Esophagus muscularis mucosa (tissue), 4 donors: ENCODE results near the gene H6PD. TPM values are rescaled to one million over a fixed set of nuclear protein-coding genes. Genes with fewer than 3 reads are reported as not detected.

Experiments used
- DNase-seq: peaks from one replicate; pipeline ENCODE4 v3.0.0-alpha.2; 2017; ENCODE audit errors: extremely low spot score
- H3K27ac ChIP-seq, 4 donors: fragments of 200-600 bp; sonication (generic); replicated peaks in 1 of 4; 1 replicate in 3 of 4; 2 replicates in 1 of 4; pipeline ENCODE4 v1.5.1; 2016 to 2019; ENCODE audit warnings: mild to moderate bottlenecking in 1 of 4
- H3K27me3 ChIP-seq, 4 donors: fragments of 200-600 bp; sonication (generic); one replicate each; pipeline versions ENCODE4 v1.5.1 to v1.6.0; 2016 to 2019
- H3K36me3 ChIP-seq, 4 donors: fragments of 200-600 bp; sonication (generic); one replicate each; pipeline ENCODE4 v1.5.1; 2016 to 2019
- H3K4me1 ChIP-seq, 4 donors: fragments of 200-600 bp; sonication (generic); one replicate each; pipeline ENCODE4 v1.5.1; 2016 to 2019
- H3K4me3 ChIP-seq, 4 donors: fragments of 200-600 bp; sonication (generic); 1 replicate in 2 of 4; 2 replicates in 2 of 4; pipeline ENCODE4 v1.5.1; 2016 to 2019; ENCODE audit warnings: mild to moderate bottlenecking in 4 of 4, moderate library complexity in 1 of 4
- H3K9me3 ChIP-seq, 4 donors: fragments of 200-600 bp; sonication (generic); 1 replicate in 3 of 4; 2 replicates in 1 of 4; pipeline ENCODE4 v1.5.1; 2016 to 2019
- CTCF ChIP-seq, 3 experiments: fragments of 200-600 bp in 2 of 3; fragments of 450-650 bp in 1 of 3; sonication (generic) in 2 of 3; IDR thresholded peaks; one replicate each; pipeline ENCODE4 v1.5.1; 2017 to 2019; ENCODE audit warnings: antibody characterized with exemption in 3 of 3, mild to moderate bottlenecking in 2 of 3, moderate library complexity in 1 of 3
- EP300 ChIP-seq: sonication (generic); formaldehyde crosslinking; IDR thresholded peaks from one replicate; pipeline ENCODE4 v1.6.1; 2017; ENCODE audit warnings: antibody characterized with exemption
- POLR2A ChIP-seq: fragments of 450-650 bp; IDR thresholded peaks from one replicate; pipeline ENCODE4 v1.6.1; 2017; ENCODE audit warnings: antibody characterized with exemption, moderate library complexity, mild to moderate bottlenecking, low read depth
- POLR2AphosphoS5 ChIP-seq, 2 donors: sonication (generic); formaldehyde crosslinking; IDR thresholded peaks; one replicate each; pipeline ENCODE4 v1.6.1; 2017; ENCODE audit warnings: antibody characterized with exemption in 2 of 2
- WGBS: methylation state at CpG from one replicate; pipeline ENCODE4 v1.1.5; 2018; 5-methylcytosine and 5-hydroxymethylcytosine counted together
- intact Hi-C: fragments of 100-400 bp; cut with DNase I; formaldehyde crosslinking; loops from one replicate; pipeline ENCODE4 v1.15.1; 2023
- total RNA-seq, 4 donors: library from RNA; depleted of rRNA; stranded (reverse); fragments of >200 nt; gene quantifications; one replicate each; pipeline versions ENCODE4 v1.1.0 to v1.2.1, GENCODE V29; 2016

H6PD gene
- total RNA-seq, 4 donors from 2014 or later = 31.1 to 54.4 (median 38.4) TPM

DNA sequence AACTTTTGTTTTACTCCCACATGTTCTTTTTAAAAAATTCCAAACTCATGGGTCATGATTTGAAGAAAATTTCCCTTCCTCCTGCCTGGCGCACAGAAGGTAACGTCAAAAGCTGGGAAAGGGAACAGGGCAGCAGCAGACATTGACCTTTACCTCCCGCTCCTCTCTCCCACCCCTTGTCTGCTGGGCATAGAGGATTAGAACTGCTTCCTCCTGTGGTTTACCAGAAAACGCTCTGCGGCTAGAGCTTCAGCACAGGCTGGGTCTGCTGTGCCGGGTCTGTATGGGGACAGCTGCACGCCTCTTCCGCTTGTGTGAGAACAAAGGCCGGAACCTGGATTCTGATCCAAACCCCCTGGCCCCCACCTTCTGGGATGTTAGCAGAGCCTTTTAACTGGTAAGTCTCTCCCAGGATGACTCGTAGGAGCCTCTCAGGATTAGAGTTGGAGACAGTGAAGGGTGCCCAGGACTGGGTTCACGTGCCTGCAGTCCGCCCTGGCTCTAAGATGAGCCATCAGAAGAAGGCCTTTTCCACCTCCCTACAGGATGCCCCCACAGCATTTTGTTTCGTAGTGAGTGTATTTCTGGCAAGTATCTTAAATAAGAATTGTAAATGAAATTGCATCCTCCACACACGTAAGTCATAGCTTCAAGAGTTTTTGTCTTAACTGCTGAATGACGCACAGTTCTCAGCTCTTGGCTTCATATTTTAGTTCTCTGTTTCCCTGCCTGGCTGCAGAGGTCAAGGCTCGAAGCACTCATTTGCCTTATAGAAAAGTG lies 5.2 kb downstream of the H6PD start:
- TF ChIP-seq EP300 (peak; percentile 64), POLR2A (no peak), POLR2AphosphoS5 (IDR thresholded peaks at IDR 0.05) (peak in 1 of 2 donors; percentile 52)
- H3K36me3 ChIP-seq = peaks cover 0 to 1% (median 0%) of the 10 kb centered on the region in 4 donors
- intact Hi-C loops = no loop called here
- no peaks in the 10 kb centered on the region for H3K9me3 ChIP-seq
- peaks cover 87 to 98% (median 96%) of the 10 kb centered on the region in 4 donors for H3K4me1 ChIP-seq
- H3K4me3 ChIP-seq = peak overlapping the region; percentile 5 to 32 (median 10)
- H3K27ac ChIP-seq = peak overlapping the region; percentile 76 to 84 (median 83)
- peak; percentile 94 for DNase-seq
- 37% methylated on average over 16 of the region's 16 CpGs for WGBS
- H3K27me3 ChIP-seq = no peaks in the 10 kb centered on the region

GRCh38 chr1:9240914-9241820 lies 6.6 kb downstream of the H6PD start:
- peak overlapping the region; percentile 76 to 84 (median 83) for H3K27ac ChIP-seq
- H3K4me1 ChIP-seq = peaks cover 87 to 98% (median 95%) of the 10 kb centered on the region in 4 donors
- no peak for DNase-seq
- 93% methylated on average over 8 of the region's 8 CpGs for WGBS
- H3K27me3 ChIP-seq = no peaks in the 10 kb centered on the region
- no peak overlapping the region for H3K4me3 ChIP-seq
- TF ChIP-seq EP300 = no peak
- no peaks in the 10 kb centered on the region for H3K9me3 ChIP-seq
- peaks cover 0 to 13% (median 12%) of the 10 kb centered on the region in 4 donors for H3K36me3 ChIP-seq
- intact Hi-C loops = no loop called here

DNA sequence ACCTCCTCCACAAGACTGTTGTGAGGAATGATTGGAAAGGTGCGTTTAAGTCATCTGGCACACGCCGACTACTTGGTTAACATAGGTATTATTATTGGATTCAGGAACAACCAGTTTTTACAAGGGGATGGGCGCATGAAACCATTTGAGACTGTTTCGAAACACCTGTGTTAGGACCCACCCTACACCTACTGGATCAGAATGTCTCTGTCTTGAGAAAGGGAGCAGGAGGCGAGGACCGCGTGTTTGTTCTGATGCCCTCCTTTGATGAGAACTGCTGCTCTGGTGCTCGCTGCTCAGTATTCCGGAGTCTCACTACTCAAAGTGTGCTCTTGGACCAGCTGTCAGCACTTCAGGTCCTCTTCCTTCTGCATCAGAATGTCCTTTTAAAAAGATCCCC lies 7.3 kb downstream of the H6PD start:
- Histone ChIP-seq H3K36me3 (peaks cover 0 to 20% (median 18%) of the 10 kb centered on the region in 4 donors), H3K9me3 (no peaks in the 10 kb centered on the region), H3K27me3 (no peaks in the 10 kb centered on the region), H3K4me1 (peaks cover 80 to 98% (median 88%) of the 10 kb centered on the region in 4 donors), H3K4me3 (no peak overlapping the region), H3K27ac (peak overlapping the region; percentile 76 to 84 (median 83))
- no peak for DNase-seq
- WGBS = 82% methylated on average over 10 of the region's 10 CpGs
- intact Hi-C loops = no loop called here
- TF ChIP-seq CTCF (IDR thresholded peaks at IDR 0.05) = no peak

DNA sequence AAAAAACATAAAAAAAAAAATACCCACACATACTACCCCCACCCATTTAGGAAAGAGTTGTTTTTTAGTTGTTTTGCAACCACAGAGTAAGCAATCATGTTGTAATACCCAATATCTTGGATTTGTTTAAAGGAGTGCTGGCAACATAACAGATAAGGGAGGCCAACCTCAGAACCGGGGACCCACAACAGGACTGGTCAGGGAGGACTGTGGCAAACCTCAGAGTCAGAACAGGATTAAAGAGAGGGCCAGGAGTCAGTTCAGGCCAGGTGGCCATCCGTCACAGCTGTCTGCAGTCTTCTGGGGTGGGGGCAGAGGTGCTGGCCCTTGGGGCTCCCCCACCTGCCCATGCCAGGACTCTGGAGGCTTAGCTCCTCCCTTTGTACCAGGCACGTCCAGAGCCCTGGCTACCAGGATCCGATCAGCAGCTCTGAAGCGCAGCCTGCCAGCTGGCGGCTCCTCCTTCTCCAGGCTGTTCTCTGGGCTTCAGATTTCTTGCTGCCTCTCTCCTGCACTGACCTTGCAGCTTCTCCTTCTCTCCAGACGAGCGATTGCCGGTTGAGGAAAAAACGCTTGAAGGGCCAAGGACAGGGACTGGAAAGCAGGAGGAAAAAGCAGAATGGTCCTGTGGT lies 7.9 kb downstream of the H6PD start:
- TF ChIP-seq POLR2AphosphoS5 (IDR thresholded peaks at IDR 0.05) (peak; percentile 57 to 86), EP300 (no peak), POLR2A (no peak)
- no peaks in the 10 kb centered on the region for H3K27me3 ChIP-seq
- peak; percentile 94 for DNase-seq
- intact Hi-C loops = no loop called here
- H3K9me3 ChIP-seq = no peaks in the 10 kb centered on the region
- H3K27ac ChIP-seq = peak overlapping the region; percentile 76 to 84 (median 83)
- peaks cover 76 to 97% (median 82%) of the 10 kb centered on the region in 4 donors for H3K4me1 ChIP-seq
- WGBS = 37% methylated on average over 7 of the region's 10 CpGs
- H3K4me3 ChIP-seq = peak overlapping the region; percentile 8 to 17 (median 12)
- peaks cover 0 to 26% (median 23%) of the 10 kb centered on the region in 4 donors for H3K36me3 ChIP-seq

DNA sequence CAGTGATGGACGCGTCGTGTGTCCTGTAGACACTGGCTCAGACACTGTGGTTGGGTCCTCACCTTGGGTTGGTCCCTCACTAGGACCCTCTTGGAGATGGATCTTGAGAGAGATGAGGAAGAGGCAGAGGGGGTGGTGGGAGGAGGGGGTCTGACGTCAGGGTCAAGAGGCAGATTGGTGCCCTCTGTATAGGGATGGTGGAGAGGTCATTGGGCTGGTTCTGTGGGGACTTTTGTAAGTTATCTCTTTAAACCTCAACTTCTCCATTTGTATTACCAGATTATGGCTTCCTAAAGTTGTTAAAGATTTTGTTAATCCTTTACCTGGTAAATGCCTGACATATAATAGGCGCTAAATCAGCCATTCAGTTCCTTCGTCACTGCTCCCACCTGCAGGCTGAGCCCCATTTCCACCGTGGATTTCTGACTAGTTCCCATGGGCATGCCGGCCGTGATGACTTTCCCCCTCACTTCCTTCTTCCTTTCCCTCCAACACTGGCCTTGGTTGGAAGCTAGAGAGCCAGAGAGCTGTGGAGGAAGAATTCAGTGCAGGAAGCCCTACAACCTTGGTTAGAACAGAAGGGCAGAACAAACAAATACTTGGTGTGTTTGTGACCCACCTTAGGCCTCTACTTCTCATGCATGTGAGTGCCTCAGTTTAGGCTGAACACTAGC lies 8.6 kb downstream of the H6PD start:
- Histone ChIP-seq H3K36me3 (peaks cover 0 to 33% (median 29%) of the 10 kb centered on the region in 4 donors), H3K9me3 (no peaks in the 10 kb centered on the region), H3K4me3 (peak overlapping the region; percentile 8 to 17 (median 12)), H3K27ac (peak overlapping the region; percentile 76 to 84 (median 83)), H3K27me3 (no peaks in the 10 kb centered on the region), H3K4me1 (peaks cover 70 to 96% (median 78%) of the 10 kb centered on the region in 4 donors)
- DNase-seq = no peak
- WGBS = 80% methylated on average over 9 of the region's 9 CpGs
- intact Hi-C loops = no loop called here
- TF ChIP-seq EP300 = no peak
- TF ChIP-seq POLR2AphosphoS5 (IDR thresholded peaks at IDR 0.05) = no peak
- TF ChIP-seq CTCF (IDR thresholded peaks at IDR 0.05) = no peak
